Measurements from ENCODE around the gene TRIM38.

Gene TRIM38

GRCh38 chr6:25968769-25969168, 6.2 kb downstream of the TRIM38 start:
- Histone ChIP-seq H3K4me3 (ENCODE audit: control insufficient read depth in 1 of 7, extremely low read depth in 1 of 7, insufficient read depth in 4 of 7, low read depth in 2 of 7, low read length in 6 of 7) (no peak overlapping the region), H3K9me3 (ENCODE audit: control extremely low read depth in 1 of 5, control insufficient read depth in 4 of 5, insufficient read depth in 2 of 5, low read depth in 1 of 5, low read length in 4 of 5) (no peaks in the 10 kb centered on the region), H3K36me3 (ENCODE audit: control insufficient read depth in 4 of 4, insufficient read depth in 4 of 4, low read length in 3 of 4) (peaks cover 44 to 81% (median 55%) of the 10 kb centered on the region in 4 experiments), H3K4me1 (ENCODE audit: control extremely low read depth in 1 of 4, control insufficient read depth in 4 of 4, insufficient read depth in 4 of 4, low read length in 3 of 4) (peaks cover 3 to 15% (median 9%) of the 10 kb centered on the region in 4 experiments), H3K27ac (ENCODE audit: insufficient read depth in 1 of 2, low read depth in 1 of 2, low read length in 2 of 2, poor library complexity in 1 of 2, severe bottlenecking in 2 of 2) (no peak overlapping the region), H3K27me3 (replicated peaks in 2 of 5; ENCODE audit: control insufficient read depth in 4 of 5, insufficient read depth in 5 of 5, low read length in 4 of 5) (no peaks in the 10 kb centered on the region)
- CTCF ChIA-PET, result interaction anchor here (1.0 to 2.6 kb wide), 6 partner anchors 8 to 32 kb away, joined by 3 to 9 read pairs (median 4); no protein-coding TSS in a partner anchor
- DNase-seq, result no peak
- POLR2A ChIA-PET, result no interaction called here

- no peaks in the 10 kb centered on the region for H3K9me3 ChIP-seq (ENCODE audit: control extremely low read depth in 1 of 5, control insufficient read depth in 4 of 5, insufficient read depth in 2 of 5, low read depth in 1 of 5, low read length in 4 of 5)
- no peaks in the 10 kb centered on the region for H3K27me3 ChIP-seq (replicated peaks in 2 of 5; ENCODE audit: control insufficient read depth in 4 of 5, insufficient read depth in 5 of 5, low read length in 4 of 5)
- H3K27ac ChIP-seq (ENCODE audit: insufficient read depth in 1 of 2, low read depth in 1 of 2, low read length in 2 of 2, poor library complexity in 1 of 2, severe bottlenecking in 2 of 2), result no peak overlapping the region
- POLR2A ChIA-PET, result no interaction called here
- no CpG with 5 or more reads among the region's 1 CpG for WGBS (ENCODE audit: insufficient coverage)
- CTCF ChIA-PET, result interaction anchor here (2.2 kb wide), 1 partner anchor 21 kb away, joined by 9 read pairs; no protein-coding TSS in a partner anchor
- peaks cover 0 to 10% (median 5%) of the 10 kb centered on the region in 4 experiments for H3K4me1 ChIP-seq (ENCODE audit: control extremely low read depth in 1 of 4, control insufficient read depth in 4 of 4, insufficient read depth in 4 of 4, low read length in 3 of 4)
- peak in 1 of 3 donors; percentile 22 for DNase-seq
- H3K36me3 ChIP-seq (ENCODE audit: control insufficient read depth in 4 of 4, insufficient read depth in 4 of 4, low read length in 3 of 4), result peaks cover 55 to 93% (median 69%) of the 10 kb centered on the region in 4 experiments
- no peak overlapping the region for H3K4me3 ChIP-seq (ENCODE audit: control insufficient read depth in 1 of 7, extremely low read depth in 1 of 7, insufficient read depth in 4 of 7, low read depth in 2 of 7, low read length in 6 of 7)
These were observed 8.7 kb downstream of the TRIM38 start for GRCh38 chr6:25971187-25971821.

- H3K36me3 ChIP-seq (ENCODE audit: control insufficient read depth in 4 of 4, insufficient read depth in 4 of 4, low read length in 3 of 4), result peaks cover 54 to 92% (median 66%) of the 10 kb centered on the region in 4 experiments
- H3K27me3 ChIP-seq (replicated peaks in 2 of 5; ENCODE audit: control insufficient read depth in 4 of 5, insufficient read depth in 5 of 5, low read length in 4 of 5), result no peaks in the 10 kb centered on the region
- peaks cover 0 to 10% (median 3%) of the 10 kb centered on the region in 4 experiments for H3K4me1 ChIP-seq (ENCODE audit: control extremely low read depth in 1 of 4, control insufficient read depth in 4 of 4, insufficient read depth in 4 of 4, low read length in 3 of 4)
- no peaks in the 10 kb centered on the region for H3K9me3 ChIP-seq (ENCODE audit: control extremely low read depth in 1 of 5, control insufficient read depth in 4 of 5, insufficient read depth in 2 of 5, low read depth in 1 of 5, low read length in 4 of 5)
- no peak overlapping the region for H3K4me3 ChIP-seq (ENCODE audit: control insufficient read depth in 1 of 7, extremely low read depth in 1 of 7, insufficient read depth in 4 of 7, low read depth in 2 of 7, low read length in 6 of 7)
- WGBS (ENCODE audit: insufficient coverage), result 100% methylated on average over 1 of the region's 1 CpG
- DNase-seq, result no peak
- ChIA-PET CTCF (interaction anchor here (1.6 to 1.8 kb wide), 2 partner anchors 17 to 184 kb away, joined by 4 to 5 read pairs; no protein-coding TSS in a partner anchor), POLR2A (no interaction called here)
- H3K27ac ChIP-seq (ENCODE audit: insufficient read depth in 1 of 2, low read depth in 1 of 2, low read length in 2 of 2, poor library complexity in 1 of 2, severe bottlenecking in 2 of 2), result no peak overlapping the region
These were observed 9.5 kb downstream of the TRIM38 start for GRCh38 chr6:25972128-25972527.

- CTCF ChIA-PET, result interaction anchor here (1.2 to 1.8 kb wide), 3 partner anchors 17 to 185 kb away, joined by 3 to 5 read pairs (median 4); no protein-coding TSS in a partner anchor
- Histone ChIP-seq H3K27ac (ENCODE audit: insufficient read depth in 1 of 2, low read depth in 1 of 2, low read length in 2 of 2, poor library complexity in 1 of 2, severe bottlenecking in 2 of 2) (no peak overlapping the region), H3K4me3 (ENCODE audit: control insufficient read depth in 1 of 7, extremely low read depth in 1 of 7, insufficient read depth in 4 of 7, low read depth in 2 of 7, low read length in 6 of 7) (no peak overlapping the region), H3K4me1 (ENCODE audit: control extremely low read depth in 1 of 4, control insufficient read depth in 4 of 4, insufficient read depth in 4 of 4, low read length in 3 of 4) (peaks cover 0 to 10% (median 3%) of the 10 kb centered on the region in 4 experiments), H3K27me3 (replicated peaks in 2 of 5; ENCODE audit: control insufficient read depth in 4 of 5, insufficient read depth in 5 of 5, low read length in 4 of 5) (no peaks in the 10 kb centered on the region), H3K36me3 (ENCODE audit: control insufficient read depth in 4 of 4, insufficient read depth in 4 of 4, low read length in 3 of 4) (peaks cover 52 to 92% (median 66%) of the 10 kb centered on the region in 4 experiments), H3K9me3 (ENCODE audit: control extremely low read depth in 1 of 5, control insufficient read depth in 4 of 5, insufficient read depth in 2 of 5, low read depth in 1 of 5, low read length in 4 of 5) (no peaks in the 10 kb centered on the region)
- POLR2A ChIA-PET, result no interaction called here
- WGBS (ENCODE audit: insufficient coverage), result 100% methylated on average over 2 of the region's 5 CpGs
- no peak for DNase-seq
These were observed 10.3 kb downstream of the TRIM38 start for GRCh38 chr6:25972902-25973301.

DNA sequence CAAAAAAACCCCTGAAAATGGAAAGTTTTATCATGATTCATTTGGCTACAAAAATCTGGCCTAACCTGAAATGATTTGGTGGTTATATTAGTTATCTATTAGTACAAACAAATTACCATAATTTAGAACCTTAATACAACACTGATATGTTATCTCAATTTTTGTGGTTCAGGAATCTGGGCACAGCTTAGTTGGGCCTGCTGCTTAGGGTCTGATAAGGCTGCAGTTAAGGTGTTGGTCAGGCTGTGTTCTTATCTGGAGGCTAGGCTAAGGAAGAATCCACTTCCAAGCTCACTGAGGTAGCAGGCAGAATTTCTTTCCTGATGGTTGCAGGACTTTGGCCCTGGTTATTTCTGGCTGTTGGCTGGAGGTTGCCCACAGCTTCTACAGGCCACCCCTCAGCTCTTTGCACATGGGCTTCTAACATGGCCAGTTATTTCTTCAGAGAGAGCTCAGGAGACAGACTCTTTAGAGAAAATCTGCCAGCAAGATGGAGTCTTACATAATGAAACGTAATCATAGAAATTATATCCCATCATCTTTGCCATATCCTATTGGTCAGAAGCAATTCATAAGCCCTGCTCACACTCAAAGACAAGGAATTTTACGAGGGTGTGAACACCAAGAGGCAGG, 11.4 kb downstream of the TRIM38 start:
- Histone ChIP-seq H3K27me3 (replicated peaks in 2 of 5; ENCODE audit: control insufficient read depth in 4 of 5, insufficient read depth in 5 of 5, low read length in 4 of 5) (no peaks in the 10 kb centered on the region), H3K9me3 (ENCODE audit: control extremely low read depth in 1 of 5, control insufficient read depth in 4 of 5, insufficient read depth in 2 of 5, low read depth in 1 of 5, low read length in 4 of 5) (no peaks in the 10 kb centered on the region), H3K4me3 (ENCODE audit: control insufficient read depth in 1 of 7, extremely low read depth in 1 of 7, insufficient read depth in 4 of 7, low read depth in 2 of 7, low read length in 6 of 7) (no peak overlapping the region), H3K4me1 (ENCODE audit: control extremely low read depth in 1 of 4, control insufficient read depth in 4 of 4, insufficient read depth in 4 of 4, low read length in 3 of 4) (peaks cover 0 to 10% (median 3%) of the 10 kb centered on the region in 4 experiments), H3K27ac (ENCODE audit: insufficient read depth in 1 of 2, low read depth in 1 of 2, low read length in 2 of 2, poor library complexity in 1 of 2, severe bottlenecking in 2 of 2) (no peak overlapping the region), H3K36me3 (ENCODE audit: control insufficient read depth in 4 of 4, insufficient read depth in 4 of 4, low read length in 3 of 4) (peaks cover 44 to 91% (median 65%) of the 10 kb centered on the region in 4 experiments)
- WGBS (ENCODE audit: insufficient coverage), result 100% methylated on average over 1 of the region's 2 CpGs
- no peak for DNase-seq
- POLR2A ChIA-PET, result no interaction called here
- CTCF ChIA-PET, result interaction anchor here (1.2 kb wide), 2 partner anchors 19 to 32 kb away, joined by 3 read pairs; no protein-coding TSS in a partner anchor

DNA sequence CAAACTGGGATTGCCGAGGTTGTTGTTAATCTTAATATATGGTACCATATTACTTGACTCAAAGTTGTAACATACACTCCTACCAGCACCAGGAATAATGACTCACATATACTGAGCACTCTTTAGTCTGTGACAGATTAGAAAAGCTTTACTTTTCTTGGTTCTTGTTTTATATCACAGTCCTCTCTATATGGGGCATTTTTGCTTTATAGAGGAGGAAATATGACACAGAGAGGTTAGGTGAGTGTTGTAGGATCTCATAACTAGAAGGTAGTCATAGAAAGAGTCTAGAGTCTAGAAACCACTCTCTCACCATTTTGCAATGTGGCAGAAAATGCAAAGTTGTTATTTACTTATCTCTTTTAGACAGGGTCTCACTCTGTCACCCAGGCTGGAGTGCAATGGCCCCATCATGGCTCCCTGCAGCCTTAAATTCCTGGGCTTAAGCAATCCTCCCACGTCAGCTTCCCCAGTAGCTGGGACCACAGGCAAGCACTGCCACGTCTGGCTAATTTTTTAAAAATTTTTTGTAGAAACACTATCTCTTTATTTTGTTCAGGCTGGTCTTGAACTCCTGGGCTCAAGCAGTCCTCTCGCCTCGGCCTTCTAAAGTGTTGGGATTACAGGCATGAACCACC, 13.4 kb downstream of the TRIM38 start:
- no peaks in the 10 kb centered on the region for H3K9me3 ChIP-seq (ENCODE audit: control extremely low read depth in 1 of 5, control insufficient read depth in 4 of 5, insufficient read depth in 2 of 5, low read depth in 1 of 5, low read length in 4 of 5)
- H3K4me3 ChIP-seq (ENCODE audit: control insufficient read depth in 1 of 7, extremely low read depth in 1 of 7, insufficient read depth in 4 of 7, low read depth in 2 of 7, low read length in 6 of 7), result no peak overlapping the region
- H3K27ac ChIP-seq (ENCODE audit: insufficient read depth in 1 of 2, low read depth in 1 of 2, low read length in 2 of 2, poor library complexity in 1 of 2, severe bottlenecking in 2 of 2), result no peak overlapping the region
- WGBS (ENCODE audit: insufficient coverage), result 100% methylated on average over 3 of the region's 5 CpGs
- H3K27me3 ChIP-seq (replicated peaks in 2 of 5; ENCODE audit: control insufficient read depth in 4 of 5, insufficient read depth in 5 of 5, low read length in 4 of 5), result no peaks in the 10 kb centered on the region
- ChIA-PET POLR2A (no interaction called here), CTCF (interaction anchor here (0.9 to 3.9 kb wide), 3 partner anchors 8 to 16 kb away, joined by 3 to 12 read pairs (median 4); no protein-coding TSS in a partner anchor)
- H3K36me3 ChIP-seq (ENCODE audit: control insufficient read depth in 4 of 4, insufficient read depth in 4 of 4, low read length in 3 of 4), result peaks cover 37 to 85% (median 59%) of the 10 kb centered on the region in 4 experiments
- DNase-seq, result no peak
- peaks cover 0 to 6% (median under 1%) of the 10 kb centered on the region in 4 experiments for H3K4me1 ChIP-seq (ENCODE audit: control extremely low read depth in 1 of 4, control insufficient read depth in 4 of 4, insufficient read depth in 4 of 4, low read length in 3 of 4)

Data from common myeloid progenitor, CD34-positive (primary cell).